Sciatic nerve (tissue), 1 donor: ENCODE measurements around the gene CFAP45. TPM values are rescaled to one million over a fixed set of nuclear protein-coding genes. Genes with fewer than 3 reads are reported as not detected.

Experiments
- microRNA-seq: library from miRNA; unstranded; fragments of <30 nt; microRNA quantifications from one replicate; pipeline ENCODE4 v1.2.0, GENCODE V29; 2020
- total RNA-seq: library from RNA; stranded (reverse); fragmentation: NEBNext Ultra II Directional; extraction: Animal tissue kit (Norgen Biotek cat#: 25700); gene quantifications from one replicate; pipeline ENCODE4 v1.2.1, GENCODE V29; 2021
- donor health status: DM: no; HTN: no; CAD: no.

Gene CFAP45
- total RNA-seq, 1 donor from 2014 or later: 1.6 TPM

Small RNA genes lying within 50 kb of the gene (microRNA-seq; reads per million reads assigned to microRNA genes)
- gene MIR4259: not detected

Other genes with a start within 250 kb of the CFAP45 start
- gene CRP, start 185.6 kb downstream of the CFAP45 start, total RNA-seq: 0.22 TPM
- 48.2 TPM for gene DUSP23, start 119.2 kb downstream of the CFAP45 start, total RNA-seq
- 1.2 TPM for gene FCRL6, start 97.8 kb downstream of the CFAP45 start, total RNA-seq
- gene SLAMF8, start 73.3 kb downstream of the CFAP45 start, total RNA-seq: 3.3 TPM
- not detected for gene VSIG8, start 37.5 kb downstream of the CFAP45 start, total RNA-seq
- gene TAGLN2, start 25.3 kb upstream of the CFAP45 start, total RNA-seq: 184 TPM
- 0.18 TPM for gene IGSF9, start 45.4 kb upstream of the CFAP45 start, total RNA-seq
- gene SLAMF9, start 54.1 kb upstream of the CFAP45 start, total RNA-seq: 0.80 TPM
- 5.9 TPM for gene PIGM, start 131.8 kb upstream of the CFAP45 start, total RNA-seq
- 23.7 TPM for gene KCNJ10, start 170.0 kb upstream of the CFAP45 start, total RNA-seq
- gene KCNJ9, start 181.4 kb upstream of the CFAP45 start, total RNA-seq: 0.18 TPM
- gene IGSF8, start 198.5 kb upstream of the CFAP45 start, total RNA-seq: 54.9 TPM
- gene ATP1A2, start 215.6 kb upstream of the CFAP45 start, total RNA-seq: 136 TPM